Endothelial cell of umbilical vein (primary cell): Measurements from ENCODE around the gene AP1M1. TPM values are rescaled to one million over a fixed set of nuclear protein-coding genes. Genes with fewer than 3 reads are reported as not detected.

Experiments used
- BruUV-seq: library from RNA; stranded (reverse); fragments of 400-500 nt; replicated peaks from 2 replicates; lab custom pipeline; 2021; lab: Mats Ljungman, UMichigan
- CTCF ChIA-PET: fragments of 300-600, 350-600 bp; sonication (Branson Sonifier 250); formaldehyde crosslinking; loops from one replicate; lab custom pipeline; 2021; ENCODE audit warnings: antibody characterized with exemption, inconsistent platforms; lab: Charles Lee
- POLR2A ChIA-PET: fragments of 300-600, 350-600 bp; sonication (Branson Sonifier 250); formaldehyde crosslinking; loops from one replicate; lab custom pipeline; 2021; ENCODE audit warnings: antibody characterized with exemption, inconsistent platforms; lab: Charles Lee
- DNase-seq: peaks from one replicate; pipeline ENCODE4 v3.0.0-alpha.2; 2011; ENCODE audit warnings: low read depth, low spot score
- FAIRE-seq: peaks from 2 replicates; lab custom pipeline; 2011; peaks lifted over from hg19 to GRCh38; lab: Jason Lieb, UNC
- H2AFZ ChIP-seq: 2 replicates; pipeline ENCODE4 v1.6.0; 2012; ENCODE audit warnings: low read depth, low read length, control low read depth, inconsistent platforms
- H3K27ac ChIP-seq: 2 replicates; pipeline ENCODE4 v1.5.1; 2011; ENCODE audit warnings: low read depth, mild to moderate bottlenecking, control low read depth, low read length, moderate library complexity; ENCODE audit not compliant: insufficient read depth
- H3K27me3 ChIP-seq, 2 experiments: 2 replicates each; pipeline versions ENCODE4 v1.6.0 to v1.6.1; 2011; ENCODE audit warnings: low read length in 2 of 2, mixed read lengths in 1 of 2; ENCODE audit not compliant: control insufficient read depth in 2 of 2, insufficient read depth in 2 of 2
- H3K36me3 ChIP-seq, 2 experiments: 2 replicates in 1 of 2; 3 replicates in 1 of 2; pipeline ENCODE4 v1.5.1; 2011; ENCODE audit warnings: low read length in 2 of 2, mild to moderate bottlenecking in 1 of 2, moderate library complexity in 1 of 2; ENCODE audit not compliant: control insufficient read depth in 2 of 2, insufficient read depth in 2 of 2; ENCODE audit errors: extremely low read depth in 1 of 2
- H3K4me1 ChIP-seq: 3 replicates; pipeline ENCODE4 v1.5.1; 2011; ENCODE audit warnings: mild to moderate bottlenecking, low read length; ENCODE audit not compliant: control insufficient read depth, insufficient read depth; ENCODE audit errors: extremely low read depth
- H3K4me2 ChIP-seq: 2 replicates; pipeline ENCODE4 v1.6.1; 2011; ENCODE audit warnings: low read length, control low read depth, mixed read lengths; ENCODE audit not compliant: insufficient read depth
- H3K4me3 ChIP-seq, 3 experiments: fragments of 200-600 bp in 1 of 3; sonication (generic), shearing (Covaris generic) in 1 of 3; replicated peaks in 1 of 3; 2 replicates each; pipeline ENCODE4 v1.5.1; 2011 to 2016; ENCODE audit warnings: control low read depth in 3 of 3, low read length in 3 of 3, mild to moderate bottlenecking in 2 of 3, inconsistent platforms in 1 of 3, low read depth in 1 of 3, moderate library complexity in 1 of 3; ENCODE audit not compliant: insufficient read depth in 1 of 3
- H3K79me2 ChIP-seq: 2 replicates; pipeline ENCODE4 v1.6.0; 2012; ENCODE audit warnings: low read length, inconsistent platforms; ENCODE audit not compliant: control insufficient read depth, insufficient read depth
- H3K9ac ChIP-seq: replicated peaks from 2 replicates; pipeline ENCODE3; 2011; ENCODE audit warnings: low read length, control low read depth; ENCODE audit not compliant: insufficient read depth; ENCODE audit errors: extremely low read depth
- H3K9me1 ChIP-seq: replicated peaks from 3 replicates; pipeline ENCODE4 v1.6.0; 2011; ENCODE audit warnings: mild to moderate bottlenecking, low read length; ENCODE audit not compliant: control insufficient read depth, insufficient read depth; ENCODE audit errors: extremely low read depth
- H3K9me3 ChIP-seq: replicated peaks from 2 replicates; pipeline ENCODE4 v1.5.1; 2012; ENCODE audit warnings: low read length, inconsistent platforms; ENCODE audit not compliant: control insufficient read depth, insufficient read depth
- H4K20me1 ChIP-seq: replicated peaks from 2 replicates; pipeline ENCODE3; 2011; ENCODE audit warnings: mild to moderate bottlenecking, low read length; ENCODE audit not compliant: control insufficient read depth, insufficient read depth; ENCODE audit errors: extremely low read depth
- FOS ChIP-seq: IDR thresholded peaks from 2 replicates; pipeline ENCODE4 v1.6.1; 2011; ENCODE audit warnings: mild to moderate bottlenecking, low read length, moderate library complexity, borderline replicate concordance; ENCODE audit not compliant: insufficient read depth
- GATA2 ChIP-seq: IDR thresholded peaks from 2 replicates; pipeline ENCODE4 v1.7.0; 2011; ENCODE audit warnings: low read depth, mild to moderate bottlenecking, moderate library complexity, mixed read lengths, low read length; ENCODE audit not compliant: insufficient read length, insufficient read depth
- JUN ChIP-seq: IDR thresholded peaks from 2 replicates; pipeline ENCODE4 v1.6.1; 2011; ENCODE audit warnings: borderline replicate concordance, low read depth; ENCODE audit not compliant: insufficient read length, insufficient read depth
- POLR2AphosphoS5 ChIP-seq: IDR thresholded peaks from 2 replicates; pipeline ENCODE4 v1.6.1; 2012; ENCODE audit warnings: low read depth, mild to moderate bottlenecking, control low read depth, low read length, moderate library complexity; ENCODE audit not compliant: insufficient read depth
- dilution Hi-C: fragments of 300-500 bp; cut with MboI; formaldehyde crosslinking; loops from one replicate; pipeline ENCODE4 v1.15.0; 2019; ENCODE audit warnings: low sequenced_read_pairs; ENCODE audit not compliant: extremely low pct_ligation_motif_present
- intact Hi-C: fragments of 100-400 bp; cut with micrococcal nuclease; formaldehyde crosslinking; loops from one replicate; pipeline ENCODE4 v1.10.0; 2022
- polyA plus RNA-seq, 4 experiments: library from polyadenylated mRNA; depleted of rRNA in 3 of 4; stranded (reverse) in 3 of 4; unstranded in 1 of 4; fragments of >200 nt; gene quantifications; 2 replicates each; pipeline versions ENCODE4 v1.2.1 to v1.2.3, GENCODE V29; 2011 to 2012; ENCODE audit warnings: missing spikeins in 1 of 4
- total RNA-seq: library from RNA; stranded (reverse); gene quantifications from 2 replicates; pipeline ENCODE4 v1.2.3, GENCODE V29; 2021
- TF ChIP-seq, protein P1 (sequence below): IDR thresholded peaks from 2 replicates; pipeline ENCODE4 v1.6.1; 2011; ENCODE audit not compliant: insufficient read depth, insufficient read length
- TF ChIP-seq, protein P2 (sequence below), 2 donors: IDR thresholded peaks; 1 replicate in 1 of 2; 2 replicates in 1 of 2; pipeline ENCODE4 v1.5.1; 2011; ENCODE audit warnings: low read length in 2 of 2, mild to moderate bottlenecking in 2 of 2, moderate library complexity in 2 of 2, control low read depth in 1 of 2, inconsistent platforms in 1 of 2, low read depth in 1 of 2; ENCODE audit not compliant: insufficient read depth in 1 of 2; ENCODE audit errors: extremely low read depth in 1 of 2

The AP1M1 gene
- total and polyA plus RNA-seq, 2 donors (not counting 3 experiments of a cell fraction or from before 2014, with no cell fraction given), result 99.3 to 129 TPM

DNA sequence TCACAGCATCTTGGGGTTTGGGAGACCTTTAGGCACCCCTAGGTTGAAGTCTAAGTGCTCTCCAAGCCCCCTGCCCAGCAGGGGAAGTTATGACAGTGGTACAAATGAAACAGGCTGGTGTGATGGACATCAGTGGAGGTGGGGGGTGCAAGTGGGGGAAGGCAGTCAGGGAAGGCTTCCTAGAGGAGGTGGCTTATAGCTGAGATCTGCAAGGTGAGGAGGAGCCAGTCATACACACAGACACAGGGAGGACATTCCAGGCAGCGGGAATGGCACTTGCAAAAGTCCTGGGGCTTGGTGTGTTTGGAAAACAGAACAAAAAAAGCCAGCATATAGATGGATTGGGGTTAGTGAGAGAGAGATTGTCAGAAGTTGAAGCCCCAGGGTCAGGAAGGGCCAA is 42.6 kb upstream of the AP1M1 start:
- Histone ChIP-seq H3K4me1 (no peaks in the 10 kb centered on the region), H3K79me2 (no peaks in the 10 kb centered on the region), H2AFZ (no peak overlapping the region), H3K27ac (no peak overlapping the region), H3K9me1 (no peaks in the 10 kb centered on the region), H3K36me3 (no peaks in the 10 kb centered on the region), H3K9ac (no peak overlapping the region), H3K4me3 (no peak overlapping the region), H3K4me2 (no peak overlapping the region), H3K27me3 (no peaks in the 10 kb centered on the region), H3K9me3 (no peaks in the 10 kb centered on the region), H4K20me1 (no peaks in the 10 kb centered on the region)
- intact Hi-C loops (no loop called here), dilution Hi-C loops (no loop called here)
- ChIA-PET CTCF (no interaction called here), POLR2A (no interaction called here)
- BruUV-seq, result no TSS peak
- no peak for DNase-seq
- FAIRE-seq, result no peak
- no peak for TF ChIP-seq FOS
- no peak for TF ChIP-seq GATA2
- no peak for TF ChIP-seq POLR2AphosphoS5
- TF ChIP-seq, protein P1, sequence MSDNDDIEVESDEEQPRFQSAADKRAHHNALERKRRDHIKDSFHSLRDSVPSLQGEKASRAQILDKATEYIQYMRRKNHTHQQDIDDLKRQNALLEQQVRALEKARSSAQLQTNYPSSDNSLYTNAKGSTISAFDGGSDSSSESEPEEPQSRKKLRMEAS, result no peak
- TF ChIP-seq, protein P2, sequence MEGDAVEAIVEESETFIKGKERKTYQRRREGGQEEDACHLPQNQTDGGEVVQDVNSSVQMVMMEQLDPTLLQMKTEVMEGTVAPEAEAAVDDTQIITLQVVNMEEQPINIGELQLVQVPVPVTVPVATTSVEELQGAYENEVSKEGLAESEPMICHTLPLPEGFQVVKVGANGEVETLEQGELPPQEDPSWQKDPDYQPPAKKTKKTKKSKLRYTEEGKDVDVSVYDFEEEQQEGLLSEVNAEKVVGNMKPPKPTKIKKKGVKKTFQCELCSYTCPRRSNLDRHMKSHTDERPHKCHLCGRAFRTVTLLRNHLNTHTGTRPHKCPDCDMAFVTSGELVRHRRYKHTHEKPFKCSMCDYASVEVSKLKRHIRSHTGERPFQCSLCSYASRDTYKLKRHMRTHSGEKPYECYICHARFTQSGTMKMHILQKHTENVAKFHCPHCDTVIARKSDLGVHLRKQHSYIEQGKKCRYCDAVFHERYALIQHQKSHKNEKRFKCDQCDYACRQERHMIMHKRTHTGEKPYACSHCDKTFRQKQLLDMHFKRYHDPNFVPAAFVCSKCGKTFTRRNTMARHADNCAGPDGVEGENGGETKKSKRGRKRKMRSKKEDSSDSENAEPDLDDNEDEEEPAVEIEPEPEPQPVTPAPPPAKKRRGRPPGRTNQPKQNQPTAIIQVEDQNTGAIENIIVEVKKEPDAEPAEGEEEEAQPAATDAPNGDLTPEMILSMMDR (IDR thresholded peaks at IDR 0.05; ENCODE audit: extremely low read depth in 1 of 2, insufficient read depth in 1 of 2, low read depth in 1 of 2, low read length in 2 of 2), result no peak
- no peak for TF ChIP-seq JUN
